Esophagus squamous epithelium (tissue), 5 donors: Measurements from ENCODE around the gene EOMES. TPM values are rescaled to one million over a fixed set of nuclear protein-coding genes. Genes with fewer than 3 reads are reported as not detected.

Experiments used
- DNase-seq: peaks from one replicate; lab custom pipeline; 2025; lab: John Stamatoyannopoulos, UW
- H3K27ac ChIP-seq, 4 donors: fragments of 200-600 bp; sonication (generic); one replicate each; pipeline ENCODE4 v1.5.1; 2016 to 2019; ENCODE audit warnings: mild to moderate bottlenecking in 1 of 4
- H3K27me3 ChIP-seq, 4 donors: fragments of 200-600 bp; sonication (generic); 1 replicate in 3 of 4; 2 replicates in 1 of 4; pipeline versions ENCODE4 v1.5.1 to v1.6.0; 2017 to 2021; ENCODE audit warnings: antibody characterized with exemption in 1 of 4
- H3K36me3 ChIP-seq, 3 donors: fragments of 200-600 bp; sonication (generic); one replicate each; pipeline ENCODE4 v1.5.1; 2016 to 2019
- H3K4me1 ChIP-seq, 3 donors: fragments of 200-600 bp; sonication (generic); one replicate each; pipeline ENCODE4 v1.5.1; 2017 to 2019
- H3K4me3 ChIP-seq, 4 donors: fragments of 200-600 bp; sonication (generic); 1 replicate in 3 of 4; 2 replicates in 1 of 4; pipeline ENCODE4 v1.5.1; 2016 to 2019; ENCODE audit warnings: mild to moderate bottlenecking in 2 of 4, moderate library complexity in 1 of 4
- H3K9me3 ChIP-seq, 3 donors: fragments of 200-600 bp; sonication (generic); one replicate each; pipeline ENCODE4 v1.5.1; 2016 to 2019
- POLR2A ChIP-seq, 4 donors: fragments of 450-650 bp; IDR thresholded peaks; one replicate each; pipeline ENCODE4 v1.6.1; 2017; ENCODE audit warnings: antibody characterized with exemption in 4 of 4, mild to moderate bottlenecking in 4 of 4, moderate library complexity in 3 of 4
- WGBS, 2 donors: methylation state at CpG; one replicate each; pipeline ENCODE4 v1.1.5; 2018; 5-methylcytosine and 5-hydroxymethylcytosine counted together
- intact Hi-C: fragments of 100-400 bp; cut with DNase I; formaldehyde crosslinking; loops from one replicate; pipeline ENCODE4 v1.15.0; 2022
- total RNA-seq, 4 donors: library from RNA; depleted of rRNA; stranded (reverse); fragments of >200 nt; gene quantifications; one replicate each; pipeline ENCODE4 v1.1.0, GENCODE V29; 2016
- TF ChIP-seq, protein P1 (sequence below), 6 experiments: fragments of 450-650 bp in 4 of 6; fragments of 200-600 bp in 2 of 6; sonication (generic) in 2 of 6; IDR thresholded peaks; one replicate each; pipeline ENCODE4 v1.5.1; 2016 to 2019; ENCODE audit warnings: antibody characterized with exemption in 6 of 6, mild to moderate bottlenecking in 4 of 6, moderate library complexity in 4 of 6
- donor health status: DM: yes; HTN: yes; CAD: no.

EOMES gene
- total RNA-seq, 4 donors from 2014 or later, result 0.18 to 0.23 (median 0.19) TPM; not detected in 1

DNA sequence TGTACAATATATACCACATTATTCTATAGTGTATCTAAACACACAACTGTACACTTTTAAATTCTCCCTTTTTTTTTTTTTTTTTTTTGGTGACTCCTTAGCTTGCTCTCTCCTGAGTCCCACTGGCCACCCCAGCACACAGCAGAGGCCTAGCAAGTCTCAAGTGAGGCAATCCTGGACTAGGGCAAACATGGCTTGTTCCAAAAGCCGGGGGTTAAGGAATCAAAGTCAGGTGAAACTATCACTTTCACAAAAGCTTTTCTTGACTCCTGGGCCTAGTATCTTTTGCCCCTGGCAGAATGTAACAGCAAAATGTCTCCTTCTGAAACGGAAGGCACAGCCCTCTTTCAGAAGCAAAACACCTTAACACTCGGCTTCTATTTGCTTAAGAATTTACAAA lies 5.8 kb downstream of the EOMES start:
- no peak overlapping the region for H3K27ac ChIP-seq
- TF ChIP-seq POLR2A (IDR thresholded peaks at IDR 0.05), result no peak
- TF ChIP-seq, protein P1, sequence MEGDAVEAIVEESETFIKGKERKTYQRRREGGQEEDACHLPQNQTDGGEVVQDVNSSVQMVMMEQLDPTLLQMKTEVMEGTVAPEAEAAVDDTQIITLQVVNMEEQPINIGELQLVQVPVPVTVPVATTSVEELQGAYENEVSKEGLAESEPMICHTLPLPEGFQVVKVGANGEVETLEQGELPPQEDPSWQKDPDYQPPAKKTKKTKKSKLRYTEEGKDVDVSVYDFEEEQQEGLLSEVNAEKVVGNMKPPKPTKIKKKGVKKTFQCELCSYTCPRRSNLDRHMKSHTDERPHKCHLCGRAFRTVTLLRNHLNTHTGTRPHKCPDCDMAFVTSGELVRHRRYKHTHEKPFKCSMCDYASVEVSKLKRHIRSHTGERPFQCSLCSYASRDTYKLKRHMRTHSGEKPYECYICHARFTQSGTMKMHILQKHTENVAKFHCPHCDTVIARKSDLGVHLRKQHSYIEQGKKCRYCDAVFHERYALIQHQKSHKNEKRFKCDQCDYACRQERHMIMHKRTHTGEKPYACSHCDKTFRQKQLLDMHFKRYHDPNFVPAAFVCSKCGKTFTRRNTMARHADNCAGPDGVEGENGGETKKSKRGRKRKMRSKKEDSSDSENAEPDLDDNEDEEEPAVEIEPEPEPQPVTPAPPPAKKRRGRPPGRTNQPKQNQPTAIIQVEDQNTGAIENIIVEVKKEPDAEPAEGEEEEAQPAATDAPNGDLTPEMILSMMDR (IDR thresholded peaks at IDR 0.05), result no peak
- peaks cover 13 to 97% (median 24%) of the 10 kb centered on the region in 4 donors for H3K27me3 ChIP-seq
- no peaks in the 10 kb centered on the region for H3K36me3 ChIP-seq
- no peak overlapping the region for H3K4me3 ChIP-seq
- intact Hi-C loops, result loop anchor here (10.0 kb wide), 1 partner anchor 608 kb away; no protein-coding TSS in a partner anchor
- H3K4me1 ChIP-seq, result peaks cover 25 to 48% (median 27%) of the 10 kb centered on the region in 3 donors
- DNase-seq, result no peak
- no peaks in the 10 kb centered on the region for H3K9me3 ChIP-seq
- WGBS, 2 donors, result 87 to 95% methylated on average over 2 to 3 of the region's 3 CpGs

DNA sequence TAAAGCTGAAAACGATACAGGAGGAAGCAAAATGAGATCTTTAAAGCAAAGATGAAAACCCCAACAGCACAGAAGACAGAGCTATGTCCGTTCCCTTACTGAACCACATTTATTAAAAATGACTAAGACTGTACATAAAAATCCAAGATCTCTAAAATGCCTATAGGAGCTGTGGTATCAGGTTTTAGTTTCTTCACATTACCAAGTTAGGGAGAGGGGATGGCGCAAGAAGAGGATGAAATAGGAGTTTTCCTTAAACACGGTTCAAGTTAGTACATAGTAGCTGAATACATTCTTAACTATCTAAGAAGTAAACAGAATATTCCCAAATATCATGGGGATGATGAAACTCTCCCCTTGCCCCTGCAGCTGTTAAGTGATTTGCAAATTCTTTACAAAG lies 6.3 kb downstream of the EOMES start:
- DNase-seq, result no peak
- 69 to 73% methylated on average over 4 of the region's 4 CpGs for WGBS, 2 donors
- H3K27me3 ChIP-seq, result peaks cover 9 to 94% (median 22%) of the 10 kb centered on the region in 4 donors
- intact Hi-C loops, result loop anchor here (10.0 kb wide), 1 partner anchor 609 kb away; no protein-coding TSS in a partner anchor
- H3K27ac ChIP-seq, result no peak overlapping the region
- TF ChIP-seq POLR2A (IDR thresholded peaks at IDR 0.05), result no peak
- TF ChIP-seq, protein P1 (IDR thresholded peaks at IDR 0.05), result no peak
- peaks cover 21 to 44% (median 22%) of the 10 kb centered on the region in 3 donors for H3K4me1 ChIP-seq
- H3K36me3 ChIP-seq, result no peaks in the 10 kb centered on the region
- no peak overlapping the region for H3K4me3 ChIP-seq
- no peaks in the 10 kb centered on the region for H3K9me3 ChIP-seq

DNA sequence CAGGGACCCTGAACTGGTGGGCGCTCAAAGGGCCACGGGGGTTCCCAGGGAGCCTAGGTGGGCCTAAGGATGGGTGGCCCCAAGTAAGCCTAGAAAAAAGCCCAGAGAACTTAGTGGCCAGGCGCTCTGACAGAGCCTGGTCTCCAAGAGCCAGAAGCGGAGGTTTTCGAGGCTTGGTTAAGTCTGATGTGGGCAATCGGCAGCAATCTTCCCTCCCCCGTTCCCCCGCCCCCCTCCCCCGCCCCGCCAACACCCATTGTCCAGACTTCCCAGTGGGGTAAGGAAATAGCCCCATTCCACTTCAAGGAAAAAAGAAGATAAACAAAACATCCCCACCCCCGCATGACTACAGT lies 6.7 kb downstream of the EOMES start:
- Histone ChIP-seq H3K4me3 (peak overlapping the region; percentile 1 to 68 (median 42)), H3K4me1 (peaks cover 18 to 39% (median 20%) of the 10 kb centered on the region in 3 donors), H3K27me3 (peaks cover 9 to 91% (median 20%) of the 10 kb centered on the region in 4 donors), H3K27ac (no peak overlapping the region), H3K9me3 (no peaks in the 10 kb centered on the region), H3K36me3 (no peaks in the 10 kb centered on the region)
- WGBS, 2 donors, result 35 to 80% methylated on average over 1 to 9 of the region's 11 CpGs
- intact Hi-C loops, result loop anchor here (10.0 kb wide), 1 partner anchor 609 kb away; no protein-coding TSS in a partner anchor
- no peak for DNase-seq
- no peak for TF ChIP-seq POLR2A (IDR thresholded peaks at IDR 0.05)
- TF ChIP-seq, protein P1 (IDR thresholded peaks at IDR 0.05), result no peak

DNA sequence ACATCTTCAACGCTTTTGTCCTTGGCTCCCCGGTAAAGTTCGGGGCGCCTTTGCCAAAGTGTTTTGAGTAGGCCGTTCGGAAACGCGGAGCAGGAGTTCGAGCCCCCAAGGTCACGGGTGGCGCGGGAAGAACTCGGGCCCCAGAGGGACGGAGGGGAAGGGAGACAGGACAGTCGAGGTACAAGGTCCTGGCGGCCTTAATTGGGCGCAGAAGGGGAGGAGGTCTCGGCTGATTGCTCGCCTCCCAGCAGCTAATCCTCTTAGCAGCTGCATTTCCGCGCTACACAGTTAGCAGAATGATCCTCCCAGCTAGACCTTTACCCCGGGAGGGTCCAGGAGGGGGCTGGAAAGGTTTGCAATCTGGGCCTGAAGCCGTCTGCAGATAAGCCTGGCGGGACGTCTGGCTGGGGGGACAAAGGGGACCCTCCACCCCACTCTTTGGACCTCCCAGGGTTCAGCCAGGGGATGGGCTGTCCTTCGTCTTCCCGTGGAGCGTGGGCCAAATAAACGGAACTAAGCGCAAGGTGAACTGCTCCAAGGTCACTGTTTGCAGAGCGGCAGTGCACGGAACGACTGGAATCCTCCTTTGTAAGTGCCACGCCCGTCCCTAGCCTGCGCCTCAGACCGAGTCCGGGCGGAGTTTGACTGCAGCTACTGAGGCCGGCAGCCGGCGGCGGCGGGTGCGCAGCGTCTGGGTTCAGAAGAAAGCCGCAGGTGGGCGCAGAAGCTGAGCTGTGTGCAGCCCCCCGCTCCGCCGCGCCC lies 7.2 kb downstream of the EOMES start:
- H3K4me1 ChIP-seq, result peaks cover 18 to 39% (median 20%) of the 10 kb centered on the region in 3 donors
- H3K4me3 ChIP-seq, result peak overlapping the region; percentile 1 to 68 (median 42)
- intact Hi-C loops, result loop anchor here (10.0 kb wide), 1 partner anchor 610 kb away; no protein-coding TSS in a partner anchor
- H3K9me3 ChIP-seq, result no peaks in the 10 kb centered on the region
- peaks cover 9 to 91% (median 18%) of the 10 kb centered on the region in 4 donors for H3K27me3 ChIP-seq
- H3K27ac ChIP-seq, result no peak overlapping the region
- 12 to 14% methylated on average over 11 to 12 of the region's 52 CpGs for WGBS, 2 donors
- TF ChIP-seq POLR2A (IDR thresholded peaks at IDR 0.05), result no peak
- TF ChIP-seq, protein P1 (IDR thresholded peaks at IDR 0.05), result no peak
- H3K36me3 ChIP-seq, result no peaks in the 10 kb centered on the region
- no peak for DNase-seq

DNA sequence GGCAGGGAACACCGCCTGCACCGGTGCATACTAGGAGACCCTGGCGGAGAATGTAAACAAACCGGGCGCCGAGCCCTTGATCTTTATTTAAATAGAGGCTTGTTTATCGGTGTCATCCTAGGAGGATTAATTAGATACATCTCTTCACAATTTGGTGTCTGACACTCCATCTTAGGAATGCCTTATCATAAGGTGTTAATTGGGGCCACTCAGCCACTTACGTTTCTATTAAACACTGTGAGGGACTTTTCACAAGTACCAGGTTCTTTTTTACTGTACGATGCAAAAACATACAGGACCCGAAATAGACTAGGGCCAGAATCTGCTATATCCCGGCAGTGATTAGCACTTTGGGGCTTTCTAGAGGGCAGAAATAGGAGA lies 8.0 kb downstream of the EOMES start:
- no peaks in the 10 kb centered on the region for H3K36me3 ChIP-seq
- H3K9me3 ChIP-seq, result no peaks in the 10 kb centered on the region
- no peak overlapping the region for H3K27ac ChIP-seq
- TF ChIP-seq POLR2A (IDR thresholded peaks at IDR 0.05), result no peak
- TF ChIP-seq, protein P1 (IDR thresholded peaks at IDR 0.05), result no peak
- peaks cover 18 to 39% (median 20%) of the 10 kb centered on the region in 3 donors for H3K4me1 ChIP-seq
- peak overlapping the region; percentile 34 to 68 (median 58) for H3K4me3 ChIP-seq
- 23 to 31% methylated on average over 8 to 11 of the region's 11 CpGs for WGBS, 2 donors
- H3K27me3 ChIP-seq, result peaks cover 9 to 87% (median 16%) of the 10 kb centered on the region in 4 donors
- intact Hi-C loops, result loop anchor here (10.0 kb wide), 1 partner anchor 611 kb away; no protein-coding TSS in a partner anchor
- no peak for DNase-seq
